T-helper 9 cell (primary cell): ENCODE measurements around the gene TGM4.
"Not testable (repeated sequence)": the region's sequence is repeated elsewhere in the genome, so short reads cannot be mapped to it uniquely, and the experiment has no call there.

ENCODE experiments used
- DNase-seq: peaks from one replicate; pipeline ENCODE4 v3.0.0-alpha.2; 2020

The TGM4 gene

GRCh38 chr3:44918087-44918486, 43.7 kb downstream of the TGM4 start:
- no peak for DNase-seq

GRCh38 chr3:44918581-44918980, 44.2 kb downstream of the TGM4 start:
- no peak for DNase-seq

GRCh38 chr3:44920081-44920480, 45.7 kb downstream of the TGM4 start:
- no peak for DNase-seq

GRCh38 chr3:44923632-44924456, 49.4 kb downstream of the TGM4 start:
- no peak for DNase-seq

GRCh38 chr3:44924457-44925084, 50.2 kb downstream of the TGM4 start:
- no peak for DNase-seq

GRCh38 chr3:44926172-44926571, 51.8 kb downstream of the TGM4 start:
- DNase-seq = no peak

- no peak for DNase-seq
Measured at GRCh38 chr3:44926921-44927320, 52.5 kb downstream of the TGM4 start.

- DNase-seq = no peak
Measured at GRCh38 chr3:44927371-44927770, 53.0 kb downstream of the TGM4 start.

GRCh38 chr3:44929782-44930181, 55.4 kb downstream of the TGM4 start:
- no peak for DNase-seq

- no peak for DNase-seq
Measured at GRCh38 chr3:44930911-44931310, 56.5 kb downstream of the TGM4 start.

- no peak for DNase-seq
Measured at GRCh38 chr3:44931791-44932190, 57.4 kb downstream of the TGM4 start.

GRCh38 chr3:44932271-44932670, 57.9 kb downstream of the TGM4 start:
- DNase-seq = no peak

- DNase-seq = no peak
Measured at GRCh38 chr3:44932986-44933944, 58.9 kb downstream of the TGM4 start.

- DNase-seq = no peak
Measured at GRCh38 chr3:44939581-44940036, 65.2 kb downstream of the TGM4 start.

- no peak for DNase-seq
Measured at GRCh38 chr3:44942202-44942921, 68.0 kb downstream of the TGM4 start.

- no peak for DNase-seq
Measured at GRCh38 chr3:44948239-44948638, 73.8 kb downstream of the TGM4 start.

- not testable (repeated sequence) for DNase-seq
Measured at GRCh38 chr3:44949770-44950169, 75.4 kb downstream of the TGM4 start.

- no peak for DNase-seq
Measured at GRCh38 chr3:44950275-44950734, 75.9 kb downstream of the TGM4 start.

GRCh38 chr3:44952689-44953088, 78.3 kb downstream of the TGM4 start:
- no peak for DNase-seq

GRCh38 chr3:44954304-44954703, 79.9 kb downstream of the TGM4 start:
- no peak for DNase-seq

- no peak for DNase-seq
Measured at GRCh38 chr3:44954962-44955361, 80.6 kb downstream of the TGM4 start.

- no peak for DNase-seq
Measured at GRCh38 chr3:44955917-44956316, 81.5 kb downstream of the TGM4 start.
